GM12801 (cell line): Measurements from ENCODE around the gene GATC.

ENCODE experiments used
- TF ChIP-seq, protein P1 (sequence below): IDR thresholded peaks from one replicate; pipeline ENCODE4 v1.5.1; 2011; ENCODE audit warnings: control low read depth; ENCODE audit not compliant: insufficient read length; ENCODE audit errors: extremely low read depth

The GATC gene

DNA sequence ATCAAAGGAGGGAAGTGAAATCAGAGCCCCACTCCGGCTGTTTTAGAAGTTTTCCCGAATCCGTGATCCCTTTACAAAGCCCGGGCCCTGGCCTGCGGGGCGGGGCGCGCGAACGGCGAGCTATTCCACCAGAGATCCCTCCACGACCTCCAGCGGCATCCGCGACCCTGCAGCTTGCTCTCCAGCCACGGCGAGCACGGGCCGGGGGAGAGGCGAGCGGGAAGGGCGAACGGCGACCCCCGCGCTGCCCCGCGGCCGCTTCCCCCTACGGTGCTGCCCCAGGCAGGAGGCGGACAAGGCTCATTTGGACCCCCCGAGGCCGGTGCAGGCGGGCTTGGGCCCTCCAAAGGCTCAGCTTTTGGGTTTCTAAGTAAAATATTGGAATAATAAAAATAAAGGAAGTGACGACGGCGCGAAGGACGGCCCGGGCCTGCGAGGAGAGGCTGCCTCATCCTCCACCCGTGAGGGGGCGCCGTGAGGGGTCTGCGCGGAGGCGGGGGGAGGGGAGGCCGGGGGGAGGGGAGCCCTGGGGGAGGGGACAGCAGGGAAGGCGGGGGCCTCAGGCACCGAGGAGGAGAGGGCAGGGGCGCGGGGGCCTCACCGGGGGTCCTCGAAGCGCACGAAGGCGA lies 22.7 kb downstream of the GATC start:
- TF ChIP-seq, protein P1, sequence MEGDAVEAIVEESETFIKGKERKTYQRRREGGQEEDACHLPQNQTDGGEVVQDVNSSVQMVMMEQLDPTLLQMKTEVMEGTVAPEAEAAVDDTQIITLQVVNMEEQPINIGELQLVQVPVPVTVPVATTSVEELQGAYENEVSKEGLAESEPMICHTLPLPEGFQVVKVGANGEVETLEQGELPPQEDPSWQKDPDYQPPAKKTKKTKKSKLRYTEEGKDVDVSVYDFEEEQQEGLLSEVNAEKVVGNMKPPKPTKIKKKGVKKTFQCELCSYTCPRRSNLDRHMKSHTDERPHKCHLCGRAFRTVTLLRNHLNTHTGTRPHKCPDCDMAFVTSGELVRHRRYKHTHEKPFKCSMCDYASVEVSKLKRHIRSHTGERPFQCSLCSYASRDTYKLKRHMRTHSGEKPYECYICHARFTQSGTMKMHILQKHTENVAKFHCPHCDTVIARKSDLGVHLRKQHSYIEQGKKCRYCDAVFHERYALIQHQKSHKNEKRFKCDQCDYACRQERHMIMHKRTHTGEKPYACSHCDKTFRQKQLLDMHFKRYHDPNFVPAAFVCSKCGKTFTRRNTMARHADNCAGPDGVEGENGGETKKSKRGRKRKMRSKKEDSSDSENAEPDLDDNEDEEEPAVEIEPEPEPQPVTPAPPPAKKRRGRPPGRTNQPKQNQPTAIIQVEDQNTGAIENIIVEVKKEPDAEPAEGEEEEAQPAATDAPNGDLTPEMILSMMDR, result no peak

GRCh38 chr12:120469450-120470149 lies 23.4 kb downstream of the GATC start, which contains the start of gene SRSF9:
SRSF9 (minus strand) TSS chr12:120469748; CDS start chr12:120469609, 139 bp downstream.
- TF ChIP-seq, protein P1, result no peak

DNA sequence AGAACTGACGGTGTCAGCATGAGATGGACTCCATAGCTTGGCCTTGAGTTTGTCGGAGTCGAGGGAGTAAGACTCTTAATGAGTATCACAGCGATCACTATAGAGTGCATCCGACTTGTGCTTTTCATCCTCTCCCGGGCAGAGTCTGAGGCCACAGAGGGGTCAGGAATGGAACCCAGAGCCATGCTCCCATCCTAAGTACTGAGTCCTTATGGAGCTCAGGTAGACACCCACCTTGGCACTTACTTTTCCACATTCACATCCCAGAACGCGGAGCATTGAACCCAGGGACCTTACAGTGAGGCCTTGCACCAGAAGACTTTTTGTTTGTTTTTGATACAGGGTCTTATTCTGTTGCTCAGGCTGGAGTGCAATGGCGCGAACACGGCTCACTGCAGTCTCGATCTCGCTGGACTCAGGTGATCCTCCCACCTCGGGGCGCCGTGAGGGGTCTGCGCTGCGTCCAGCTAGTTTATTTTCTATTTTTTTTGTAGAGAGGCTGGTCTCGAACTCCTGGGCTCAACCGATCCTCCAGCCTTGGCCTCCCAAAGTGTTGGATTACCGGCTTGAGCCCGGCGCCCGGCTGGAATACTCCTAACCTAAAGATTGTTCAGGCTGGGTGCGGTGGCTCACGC lies 24.0 kb downstream of the GATC start:
- TF ChIP-seq, protein P1, result no peak

DNA sequence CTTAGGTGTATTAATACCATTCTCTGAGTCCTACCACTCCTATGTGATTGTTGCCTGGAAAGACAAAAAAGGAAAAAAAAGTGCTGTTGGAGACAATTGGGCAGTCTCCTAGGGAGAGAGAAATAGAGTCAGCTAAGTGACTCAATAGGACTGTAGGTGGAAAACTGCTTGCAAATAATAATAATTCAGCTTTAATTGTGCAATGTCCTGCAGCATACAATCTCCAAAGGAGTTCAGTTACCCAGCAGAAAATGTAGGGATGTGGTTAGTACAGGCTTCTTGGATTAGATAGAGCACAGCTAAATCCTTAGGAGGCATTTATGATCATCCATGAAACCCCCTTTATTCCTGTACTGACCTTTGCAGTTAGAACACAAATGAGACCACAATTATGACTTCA lies 26.3 kb downstream of the GATC start:
- TF ChIP-seq, protein P1, result no peak

DNA sequence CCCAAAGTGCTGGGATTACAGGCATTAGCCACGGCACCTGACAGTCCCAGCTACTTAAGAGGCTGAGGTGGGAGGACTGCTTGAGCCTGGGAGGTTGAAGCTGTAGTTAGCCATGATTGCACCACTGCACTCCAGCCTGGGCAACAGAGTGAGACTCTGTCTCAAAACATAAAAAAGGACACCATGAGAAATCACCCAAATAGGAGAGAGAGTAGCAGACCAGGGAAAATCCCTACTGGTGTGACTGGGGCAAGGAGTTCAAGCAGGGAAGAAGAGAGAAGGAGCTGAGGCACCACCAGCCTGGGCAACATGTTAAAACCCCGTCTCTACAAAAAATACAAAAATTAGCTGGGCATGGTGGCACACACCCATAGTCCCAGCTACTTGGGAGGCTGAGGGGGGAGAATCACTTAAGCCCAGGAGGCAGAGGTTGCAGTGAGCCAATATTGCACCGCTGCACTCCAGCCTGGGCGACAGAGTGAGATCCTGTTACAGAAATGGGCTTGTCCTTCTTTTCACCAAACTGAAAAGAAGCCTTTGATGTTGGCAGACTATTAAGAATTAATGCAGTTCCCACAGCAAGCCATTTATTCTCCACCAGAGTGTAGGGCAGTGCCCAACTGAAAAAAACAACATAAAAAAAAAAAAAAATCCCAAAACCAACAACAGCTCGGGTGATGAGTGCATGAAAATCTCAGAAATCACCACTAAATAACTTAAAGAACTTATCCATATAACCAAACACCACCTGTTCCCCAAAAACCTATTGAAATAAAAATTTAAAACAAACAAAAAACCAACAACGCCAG lies 27.8 kb downstream of the GATC start:
- TF ChIP-seq, protein P1, result no peak

DNA sequence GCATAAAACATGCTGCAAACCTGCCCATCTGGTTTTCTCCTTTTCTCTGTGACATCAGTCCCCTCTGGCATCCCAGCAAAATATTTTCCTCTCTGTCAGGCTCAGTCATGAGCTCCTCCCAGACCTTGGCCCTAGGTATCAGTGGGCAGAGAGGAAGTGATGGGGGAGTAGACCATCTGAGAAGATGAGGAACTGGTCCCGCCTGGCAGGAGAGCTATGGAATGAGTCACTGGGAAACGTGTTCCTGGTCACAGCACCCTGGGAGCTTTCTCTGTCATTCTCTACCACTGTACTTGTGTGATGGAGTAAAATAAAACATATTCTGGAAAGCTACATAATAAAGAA lies 28.3 kb downstream of the GATC start:
- TF ChIP-seq, protein P1, result no peak

- TF ChIP-seq, protein P1, result no peak
These were observed 29.4 kb downstream of the GATC start for GRCh38 chr12:120475643-120476042.
